ENCODE measurements around the gene GSKIP.

The GSKIP gene

GRCh38 chr14:96418075-96418474 is 54.7 kb downstream of the GSKIP start:
- no peak for DNase-seq (ENCODE audit: low read depth)

- DNase-seq (ENCODE audit: low read depth): no peak
Observed at GRCh38 chr14:96421236-96421635, 57.9 kb downstream of the GSKIP start.

- no peak for DNase-seq (ENCODE audit: low read depth)
Observed at GRCh38 chr14:96422992-96423391, 59.7 kb downstream of the GSKIP start.

- no peak for DNase-seq (ENCODE audit: low read depth)
Observed at GRCh38 chr14:96423446-96424108, 60.3 kb downstream of the GSKIP start.

- DNase-seq (ENCODE audit: low read depth): peak; percentile 66
Observed at GRCh38 chr14:96424109-96424989, 61.0 kb downstream of the GSKIP start.

GRCh38 chr14:96434040-96434439 is 70.7 kb downstream of the GSKIP start:
- DNase-seq (ENCODE audit: low read depth): no peak
